Tibial nerve (tissue), 4 donors: ENCODE data around the gene SALL3. TPM values are rescaled to one million over a fixed set of nuclear protein-coding genes. Genes with fewer than 3 reads are reported as not detected.

ENCODE experiments used
- DNase-seq, 2 donors: peaks; one replicate each; pipeline ENCODE4 v3.0.0-alpha.2; 2019; ENCODE audit warnings: low spot score in 2 of 2
- H3K27ac ChIP-seq, 4 donors: fragments of 200-600 bp; sonication (generic) in 3 of 4; one replicate each; pipeline ENCODE4 v1.5.1; 2017 to 2019; ENCODE audit warnings: mild to moderate bottlenecking in 1 of 4
- H3K27me3 ChIP-seq, 2 donors: fragments of 200-600 bp; sonication (generic) in 1 of 2; one replicate each; pipeline versions ENCODE4 v1.5.1 to v1.6.0; 2017 to 2019
- H3K36me3 ChIP-seq, 3 donors: fragments of 200-600 bp; sonication (generic); one replicate each; pipeline ENCODE4 v1.5.1; 2018 to 2019
- H3K4me1 ChIP-seq, 4 donors: fragments of 200-600 bp; sonication (generic) in 3 of 4; one replicate each; pipeline ENCODE4 v1.5.1; 2017 to 2019
- H3K4me3 ChIP-seq, 4 donors: fragments of 200-600 bp; sonication (generic) in 3 of 4; one replicate each; pipeline ENCODE4 v1.5.1; 2017 to 2019; ENCODE audit warnings: mild to moderate bottlenecking in 1 of 4, moderate library complexity in 1 of 4
- H3K9me3 ChIP-seq, 4 donors: fragments of 200-600 bp; sonication (generic) in 3 of 4; one replicate each; pipeline ENCODE4 v1.5.1; 2017 to 2019
- CTCF ChIP-seq, 5 experiments: fragments of 200-600 bp in 3 of 5; fragments of 450-650 bp in 2 of 5; sonication (generic) in 3 of 5; IDR thresholded peaks; one replicate each; pipeline ENCODE4 v1.5.1; 2016 to 2019; ENCODE audit warnings: antibody characterized with exemption in 5 of 5, mild to moderate bottlenecking in 3 of 5, moderate library complexity in 2 of 5
- EP300 ChIP-seq, 2 donors: sonication (generic); formaldehyde crosslinking; IDR thresholded peaks; one replicate each; pipeline ENCODE4 v1.6.1; 2017; ENCODE audit warnings: antibody characterized with exemption in 2 of 2, mild to moderate bottlenecking in 1 of 2
- POLR2A ChIP-seq, 2 donors: fragments of 450-650 bp; IDR thresholded peaks; one replicate each; pipeline ENCODE4 v1.6.1; 2017; ENCODE audit warnings: antibody characterized with exemption in 2 of 2, mild to moderate bottlenecking in 2 of 2, moderate library complexity in 2 of 2
- WGBS, 2 donors: methylation state at CpG; one replicate each; pipeline ENCODE4 v1.1.5; 2018; 5-methylcytosine and 5-hydroxymethylcytosine counted together
- total RNA-seq, 4 donors: library from RNA; depleted of rRNA; stranded (reverse); fragments of >200 nt; gene quantifications; one replicate each; pipeline ENCODE4 v1.1.0, GENCODE V29; 2016

The SALL3 gene
- total RNA-seq, 4 donors from 2014 or later: not detected

GRCh38 chr18:78976765-78977636 lies 2.6 kb upstream of the SALL3 start:
- H3K9me3 ChIP-seq: no peaks in the 10 kb centered on the region
- H3K27me3 ChIP-seq: peaks cover 3 to 85% of the 10 kb centered on the region in 2 donors
- no peaks in the 10 kb centered on the region for H3K36me3 ChIP-seq
- TF ChIP-seq CTCF (IDR thresholded peaks at IDR 0.05) (no peak), POLR2A (IDR thresholded peaks at IDR 0.05) (no peak), EP300 (IDR thresholded peaks at IDR 0.05) (no peak)
- no peak overlapping the region for H3K27ac ChIP-seq
- H3K4me3 ChIP-seq: no peak overlapping the region
- no peak for DNase-seq
- 8 to 9% methylated on average over 47 to 51 of the region's 51 CpGs for WGBS, 2 donors
- H3K4me1 ChIP-seq: peaks cover 0 to 60% (median 7%) of the 10 kb centered on the region in 4 donors

DNA sequence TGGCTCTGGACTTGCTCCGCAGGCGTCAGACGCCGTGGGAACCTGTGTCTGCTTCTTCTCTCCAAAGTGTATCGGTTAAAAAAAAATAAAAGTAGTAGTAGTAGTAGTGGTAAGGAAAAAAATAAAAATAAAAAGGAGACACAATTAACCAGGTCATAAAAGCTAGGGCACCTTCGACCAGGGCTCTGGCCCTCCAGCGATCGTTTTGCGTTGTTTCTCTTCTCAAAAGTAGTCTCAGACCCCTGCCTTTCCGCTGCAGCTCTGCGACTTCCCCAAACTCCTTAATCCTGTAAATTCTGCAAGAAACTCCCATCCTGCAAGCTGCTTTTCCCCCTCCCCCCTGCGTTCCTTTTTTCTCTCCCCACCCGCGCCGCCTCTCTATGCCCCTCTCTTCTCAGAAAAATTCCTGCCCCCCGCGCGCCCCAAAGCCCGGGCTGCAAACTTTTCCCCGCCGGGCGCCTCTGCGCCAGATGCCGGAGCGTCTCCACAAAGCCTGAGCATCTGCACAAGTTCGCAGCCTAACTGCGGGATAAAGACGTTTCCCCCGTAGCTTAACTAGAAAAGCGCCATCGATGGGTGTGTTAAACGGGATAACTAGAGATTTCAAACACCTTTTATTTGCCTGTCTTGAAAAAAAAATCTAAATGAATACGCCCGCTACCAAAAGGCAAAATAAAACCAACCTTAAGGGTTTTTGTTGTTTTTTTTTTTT lies 1.8 kb upstream of the SALL3 start:
- Histone ChIP-seq H3K4me1 (peaks cover 0 to 59% (median 7%) of the 10 kb centered on the region in 4 donors), H3K4me3 (no peak overlapping the region), H3K27ac (no peak overlapping the region), H3K27me3 (peaks cover 3 to 85% of the 10 kb centered on the region in 2 donors), H3K36me3 (no peaks in the 10 kb centered on the region), H3K9me3 (no peaks in the 10 kb centered on the region)
- TF ChIP-seq CTCF (IDR thresholded peaks at IDR 0.05): no peak
- TF ChIP-seq EP300 (IDR thresholded peaks at IDR 0.05): no peak
- TF ChIP-seq POLR2A (IDR thresholded peaks at IDR 0.05): no peak
- 3 to 5% methylated on average over 34 of the region's 34 CpGs for WGBS, 2 donors
- no peak for DNase-seq

- WGBS, 2 donors: 1 to 3% methylated on average over 60 to 78 of the region's 80 CpGs
- peak overlapping the region in 1 of 4 donors; percentile 34 for H3K4me3 ChIP-seq
Observed at GRCh38 chr18:78978349-78979055, 1.1 kb upstream of the SALL3 start.

DNA sequence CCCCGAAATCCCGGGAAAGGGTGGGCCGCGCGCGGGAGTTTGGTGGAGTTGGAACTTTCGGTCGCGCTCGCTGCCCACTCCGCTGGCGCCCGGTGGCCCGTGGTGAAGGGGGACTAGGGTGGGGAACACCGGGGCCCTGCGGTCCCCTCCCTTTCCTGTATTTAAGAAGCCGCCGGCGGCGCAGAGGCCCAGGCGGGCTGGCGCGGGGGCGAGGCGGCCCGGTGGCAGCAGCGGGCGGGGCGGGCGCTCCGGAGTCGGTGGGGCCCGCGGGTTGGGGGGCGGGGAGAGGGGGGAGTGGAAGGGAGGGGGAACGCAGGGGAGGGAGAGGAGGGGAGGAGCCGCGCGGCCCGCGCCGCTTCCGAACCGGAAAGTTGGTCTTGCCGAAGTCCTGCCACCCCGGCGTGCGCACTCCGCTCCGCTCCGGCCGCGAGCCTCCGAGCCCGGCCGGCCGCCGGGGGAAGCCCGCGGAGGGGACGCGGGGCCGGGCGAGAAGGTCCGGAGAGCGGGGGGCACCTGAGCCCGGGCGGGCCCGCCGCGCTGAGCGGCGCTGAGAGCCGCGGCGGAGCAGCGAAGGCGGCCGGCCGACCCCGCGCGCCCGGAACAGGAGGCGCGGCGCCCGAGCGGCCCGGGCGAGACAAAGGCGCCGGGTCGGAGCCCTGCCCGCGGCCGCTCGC lies 425 bp upstream of the SALL3 start:
- WGBS, 2 donors: 7% methylated on average over 29 to 40 of the region's 98 CpGs
- no peaks in the 10 kb centered on the region for H3K36me3 ChIP-seq
- no peaks in the 10 kb centered on the region for H3K9me3 ChIP-seq
- peaks cover 3 to 85% of the 10 kb centered on the region in 2 donors for H3K27me3 ChIP-seq
- H3K4me3 ChIP-seq: peak overlapping the region in 1 of 4 donors; percentile 34
- TF ChIP-seq EP300 (IDR thresholded peaks at IDR 0.05) (no peak), POLR2A (IDR thresholded peaks at IDR 0.05) (no peak), CTCF (IDR thresholded peaks at IDR 0.05) (no peak)
- peaks cover 0 to 45% (median 2%) of the 10 kb centered on the region in 4 donors for H3K4me1 ChIP-seq
- DNase-seq: no peak
- H3K27ac ChIP-seq: no peak overlapping the region

More at GRCh38 chr18:78978349-78979055, 1.1 kb upstream of the SALL3 start:
- H3K27ac ChIP-seq: no peak overlapping the region
- DNase-seq: no peak
- H3K9me3 ChIP-seq: no peaks in the 10 kb centered on the region
- peaks cover 3 to 85% of the 10 kb centered on the region in 2 donors for H3K27me3 ChIP-seq
- H3K4me1 ChIP-seq: peaks cover 0 to 52% (median 4%) of the 10 kb centered on the region in 4 donors
- TF ChIP-seq CTCF (IDR thresholded peaks at IDR 0.05) (no peak), EP300 (IDR thresholded peaks at IDR 0.05) (no peak), POLR2A (IDR thresholded peaks at IDR 0.05) (no peak)
- no peaks in the 10 kb centered on the region for H3K36me3 ChIP-seq
